Epithelial cell of esophagus (primary cell): ENCODE results near the gene ANKRD63.
A peak's percentile ranks its signal among the peaks of the same experiment; 100 is the strongest.

Source experiments
- DNase-seq: peaks from one replicate; pipeline ENCODE4 v3.0.0; 2010; ENCODE audit warnings: low read depth
- H3K4me3 ChIP-seq: 2 replicates; pipeline ENCODE4 v1.5.1; 2011; ENCODE audit warnings: mild to moderate bottlenecking, low read length, control low read depth
- TF ChIP-seq, protein P1 (sequence below): IDR thresholded peaks from 2 replicates; pipeline ENCODE4 v1.5.1; 2011; ENCODE audit warnings: low read depth, mild to moderate bottlenecking, low read length, control low read depth, inconsistent platforms; ENCODE audit not compliant: insufficient read depth; ENCODE audit errors: missing control alignments

Gene ANKRD63

DNA sequence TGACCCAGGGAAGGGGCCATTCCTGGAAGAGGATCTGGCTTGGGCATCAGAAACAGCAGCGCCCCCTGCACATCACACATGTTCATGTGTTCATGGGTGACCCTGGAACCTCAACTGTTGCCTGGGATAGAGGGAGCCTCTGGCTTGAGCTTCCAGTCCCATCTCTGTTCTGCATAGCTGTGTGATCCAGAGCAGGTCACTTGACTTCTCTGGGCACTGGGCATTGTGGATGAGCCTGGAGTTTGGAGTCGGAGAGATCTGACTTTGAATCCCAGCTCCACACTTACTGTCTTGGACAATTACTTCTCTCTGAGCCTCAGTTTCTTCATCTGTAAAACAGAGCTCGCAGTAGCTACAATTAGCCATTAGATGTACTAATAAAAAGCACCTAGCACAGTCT is 28.4 kb downstream of the ANKRD63 start:
- TF ChIP-seq, protein P1, sequence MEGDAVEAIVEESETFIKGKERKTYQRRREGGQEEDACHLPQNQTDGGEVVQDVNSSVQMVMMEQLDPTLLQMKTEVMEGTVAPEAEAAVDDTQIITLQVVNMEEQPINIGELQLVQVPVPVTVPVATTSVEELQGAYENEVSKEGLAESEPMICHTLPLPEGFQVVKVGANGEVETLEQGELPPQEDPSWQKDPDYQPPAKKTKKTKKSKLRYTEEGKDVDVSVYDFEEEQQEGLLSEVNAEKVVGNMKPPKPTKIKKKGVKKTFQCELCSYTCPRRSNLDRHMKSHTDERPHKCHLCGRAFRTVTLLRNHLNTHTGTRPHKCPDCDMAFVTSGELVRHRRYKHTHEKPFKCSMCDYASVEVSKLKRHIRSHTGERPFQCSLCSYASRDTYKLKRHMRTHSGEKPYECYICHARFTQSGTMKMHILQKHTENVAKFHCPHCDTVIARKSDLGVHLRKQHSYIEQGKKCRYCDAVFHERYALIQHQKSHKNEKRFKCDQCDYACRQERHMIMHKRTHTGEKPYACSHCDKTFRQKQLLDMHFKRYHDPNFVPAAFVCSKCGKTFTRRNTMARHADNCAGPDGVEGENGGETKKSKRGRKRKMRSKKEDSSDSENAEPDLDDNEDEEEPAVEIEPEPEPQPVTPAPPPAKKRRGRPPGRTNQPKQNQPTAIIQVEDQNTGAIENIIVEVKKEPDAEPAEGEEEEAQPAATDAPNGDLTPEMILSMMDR = no peak
- no peak for DNase-seq

DNA sequence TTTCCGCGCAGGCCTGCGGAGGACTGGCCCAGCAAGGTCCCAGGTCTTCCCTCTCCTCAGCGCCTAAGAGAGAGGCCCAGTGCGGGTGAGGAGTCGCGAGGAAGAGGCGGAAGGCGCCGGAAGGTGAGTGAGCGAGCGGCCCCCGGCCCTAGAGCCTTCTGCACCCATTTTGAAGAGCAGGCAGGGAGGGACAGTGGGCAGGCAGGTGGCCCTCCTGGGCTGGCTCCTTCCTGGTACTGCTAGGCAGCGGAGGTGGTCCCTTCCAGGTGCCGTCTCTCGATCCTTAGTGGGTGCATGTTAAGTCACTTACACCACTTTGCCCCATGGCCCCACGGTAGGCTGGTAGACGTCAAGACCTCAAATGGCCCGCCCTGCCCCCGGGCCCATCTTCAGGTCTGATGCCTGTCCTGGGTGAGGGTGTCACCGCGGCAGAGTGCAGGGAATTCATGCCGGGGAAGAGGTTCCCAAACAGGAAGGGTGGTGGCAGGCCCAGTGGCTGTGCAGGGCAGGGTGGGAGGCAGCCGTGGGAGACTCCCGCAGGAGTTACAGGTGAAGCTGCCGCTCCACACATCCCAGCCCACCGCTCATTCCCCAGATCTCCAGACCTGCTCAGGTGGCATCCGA is 29.6 kb downstream of the ANKRD63 start:
- TF ChIP-seq, protein P1 = no peak
- no peak for DNase-seq
- peak overlapping the region; percentile 52 for H3K4me3 ChIP-seq

More for the DNA sequence above, 28.4 kb downstream of the ANKRD63 start:
- H3K4me3 ChIP-seq = no peak overlapping the region

DNA sequence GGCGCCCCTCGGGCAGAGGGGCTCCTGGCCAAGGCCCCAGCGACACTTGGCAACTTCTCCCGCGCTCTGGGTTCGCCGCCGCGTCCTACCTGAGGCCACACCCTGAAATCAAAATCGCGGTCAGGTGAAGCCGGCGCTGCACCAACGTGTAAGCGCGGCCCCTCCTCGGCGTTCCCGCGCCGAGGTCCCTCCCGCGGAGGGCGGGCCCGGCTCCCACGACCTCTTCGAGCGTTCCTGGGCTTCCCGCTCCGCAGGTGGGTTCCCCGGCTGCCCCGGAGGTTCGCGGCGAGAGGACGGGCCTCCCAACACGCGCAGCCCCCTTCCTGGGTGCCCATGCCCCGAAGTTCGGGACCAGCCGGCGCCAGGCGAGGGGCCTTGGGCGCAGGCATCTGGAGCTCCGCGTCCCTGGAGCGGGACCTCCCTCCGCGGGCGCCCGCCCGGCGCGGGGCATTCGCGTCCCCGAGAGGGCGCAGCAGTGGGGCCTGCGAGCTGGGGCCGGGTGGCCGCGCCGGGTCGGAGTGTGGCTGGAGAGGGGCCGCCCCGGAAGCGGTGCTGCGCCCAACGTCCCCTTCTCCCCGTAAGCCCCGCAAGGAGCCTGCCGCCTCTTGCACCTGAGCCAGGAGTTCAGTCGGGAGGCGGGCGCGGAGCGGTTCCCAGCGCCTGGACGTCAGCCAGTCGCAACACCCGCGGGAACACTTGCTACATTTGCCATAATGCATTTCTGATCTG is 30.3 kb downstream of the ANKRD63 start:
- TF ChIP-seq, protein P1 = no peak
- DNase-seq = peak; percentile 55
- peak overlapping the region; percentile 52 for H3K4me3 ChIP-seq

DNA sequence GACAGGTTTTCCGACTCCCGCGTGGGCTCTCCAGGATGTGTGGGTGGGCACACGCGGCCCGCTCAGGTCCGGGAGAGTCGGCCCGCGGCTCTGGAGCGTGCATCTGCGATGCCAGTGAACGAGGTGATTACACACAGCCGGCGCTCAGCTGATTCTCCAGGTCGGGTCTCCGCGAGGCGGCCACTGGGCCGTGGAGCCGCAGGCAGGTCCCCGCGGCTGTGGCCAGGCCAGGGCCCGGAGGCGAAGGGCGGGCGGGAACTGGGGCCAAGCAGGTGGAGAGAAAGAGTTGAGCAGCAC is 30.8 kb downstream of the ANKRD63 start:
- peak overlapping the region; percentile 52 for H3K4me3 ChIP-seq
- TF ChIP-seq, protein P1 = no peak
- no peak for DNase-seq

DNA sequence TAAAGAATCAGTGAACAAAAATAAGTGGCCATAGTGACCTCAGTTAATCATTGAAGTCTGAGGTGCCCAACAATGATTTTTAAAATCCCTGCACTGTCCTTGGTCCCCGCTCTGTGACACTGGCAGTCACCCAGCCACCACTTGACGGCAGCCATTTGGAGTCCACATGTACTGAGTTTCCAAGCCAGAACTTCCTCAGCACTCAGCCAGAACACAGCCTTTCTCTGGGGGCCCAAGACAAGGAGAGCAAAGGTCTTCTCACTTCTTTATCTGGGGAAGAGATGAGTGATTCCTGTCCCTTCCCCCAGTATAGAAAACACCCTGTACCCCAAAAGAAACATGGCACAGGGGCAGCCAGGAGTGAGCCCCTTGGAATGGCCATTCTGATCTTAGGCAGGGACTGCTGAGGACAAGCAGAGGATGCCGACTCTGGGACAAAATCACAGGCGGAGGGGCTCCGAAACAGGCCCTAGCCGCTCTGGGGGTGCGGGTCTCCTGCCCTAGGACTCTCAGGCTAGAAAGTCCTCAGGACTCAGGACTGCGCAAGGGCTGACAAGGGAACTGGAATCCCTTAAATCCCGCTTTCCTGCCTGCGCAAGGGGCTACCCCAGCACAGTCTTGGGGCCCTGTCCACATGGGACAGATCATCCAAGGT is 31.3 kb downstream of the ANKRD63 start:
- no peak overlapping the region for H3K4me3 ChIP-seq
- TF ChIP-seq, protein P1 = no peak
- DNase-seq = no peak

DNA sequence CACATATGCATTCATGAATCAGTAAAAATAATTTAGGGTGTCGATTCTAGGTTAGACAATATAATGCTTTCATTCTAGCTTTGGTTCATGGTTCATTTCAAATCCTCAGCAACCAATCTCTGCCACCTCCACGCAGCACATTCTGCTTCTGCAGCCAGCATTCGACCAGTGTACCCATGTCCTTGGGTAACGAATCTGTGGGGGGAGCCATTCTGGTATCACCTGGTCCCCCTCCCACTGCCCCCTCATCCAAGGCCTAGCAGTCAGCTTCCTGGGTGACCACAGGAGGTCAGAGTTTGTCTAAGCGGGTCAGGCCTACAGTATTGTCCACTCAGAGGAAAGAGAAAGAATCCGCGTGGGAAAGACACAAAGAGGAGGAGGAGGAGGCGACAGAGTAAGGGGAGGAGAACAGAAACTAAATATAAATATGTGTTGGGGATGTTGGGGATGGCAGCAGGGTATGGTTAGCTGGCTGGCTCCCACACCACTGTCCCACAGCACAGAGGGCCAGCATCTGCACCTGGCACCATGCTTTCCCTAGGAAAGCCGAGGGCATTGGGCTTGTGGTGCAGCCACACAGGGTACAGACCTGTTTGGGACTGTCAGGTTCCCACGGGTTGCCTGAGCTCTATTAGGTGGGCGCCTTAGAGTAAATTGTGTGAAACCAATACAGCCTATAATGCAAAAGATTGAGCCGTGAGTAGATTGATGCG is 31.9 kb downstream of the ANKRD63 start:
- no peak for DNase-seq
- TF ChIP-seq, protein P1 = no peak
- no peak overlapping the region for H3K4me3 ChIP-seq
